Kidney epithelial cell (primary cell): ENCODE results near the gene TMPRSS7. TPM values are rescaled to one million over a fixed set of nuclear protein-coding genes. Genes with fewer than 3 reads are reported as not detected.
A peak's percentile ranks its signal among the peaks of the same experiment; 100 is the strongest.

Source experiments
- DNase-seq: peaks from one replicate; pipeline ENCODE4 v3.0.0-alpha.2; 2010; ENCODE audit warnings: low read depth
- H3K27me3 ChIP-seq: 2 replicates; pipeline ENCODE4 v1.6.0; 2011; ENCODE audit warnings: low read length; ENCODE audit not compliant: control insufficient read depth, insufficient read depth
- H3K36me3 ChIP-seq: 2 replicates; pipeline ENCODE4 v1.5.1; 2011; ENCODE audit warnings: low read length; ENCODE audit not compliant: control insufficient read depth, insufficient read depth
- H3K4me3 ChIP-seq: 2 replicates; pipeline ENCODE4 v1.5.1; 2011; ENCODE audit warnings: low read depth, mild to moderate bottlenecking, control low read depth, low read length
- total RNA-seq: library from RNA; depleted of rRNA; stranded (reverse); fragments of >200 nt; gene quantifications from 2 replicates; pipeline ENCODE4 v1.2.3, GENCODE V29; 2015
- TF ChIP-seq, protein P1 (sequence below): IDR thresholded peaks from 2 replicates; pipeline ENCODE4 v1.5.1; 2011; ENCODE audit warnings: mild to moderate bottlenecking, moderate library complexity, low read length, control low read depth, inconsistent platforms; ENCODE audit not compliant: insufficient read depth, poor library complexity, severe bottlenecking

Gene TMPRSS7, protein sequence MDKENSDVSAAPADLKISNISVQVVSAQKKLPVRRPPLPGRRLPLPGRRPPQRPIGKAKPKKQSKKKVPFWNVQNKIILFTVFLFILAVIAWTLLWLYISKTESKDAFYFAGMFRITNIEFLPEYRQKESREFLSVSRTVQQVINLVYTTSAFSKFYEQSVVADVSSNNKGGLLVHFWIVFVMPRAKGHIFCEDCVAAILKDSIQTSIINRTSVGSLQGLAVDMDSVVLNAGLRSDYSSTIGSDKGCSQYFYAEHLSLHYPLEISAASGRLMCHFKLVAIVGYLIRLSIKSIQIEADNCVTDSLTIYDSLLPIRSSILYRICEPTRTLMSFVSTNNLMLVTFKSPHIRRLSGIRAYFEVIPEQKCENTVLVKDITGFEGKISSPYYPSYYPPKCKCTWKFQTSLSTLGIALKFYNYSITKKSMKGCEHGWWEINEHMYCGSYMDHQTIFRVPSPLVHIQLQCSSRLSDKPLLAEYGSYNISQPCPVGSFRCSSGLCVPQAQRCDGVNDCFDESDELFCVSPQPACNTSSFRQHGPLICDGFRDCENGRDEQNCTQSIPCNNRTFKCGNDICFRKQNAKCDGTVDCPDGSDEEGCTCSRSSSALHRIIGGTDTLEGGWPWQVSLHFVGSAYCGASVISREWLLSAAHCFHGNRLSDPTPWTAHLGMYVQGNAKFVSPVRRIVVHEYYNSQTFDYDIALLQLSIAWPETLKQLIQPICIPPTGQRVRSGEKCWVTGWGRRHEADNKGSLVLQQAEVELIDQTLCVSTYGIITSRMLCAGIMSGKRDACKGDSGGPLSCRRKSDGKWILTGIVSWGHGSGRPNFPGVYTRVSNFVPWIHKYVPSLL
- total RNA-seq = not detected in 2 replicates

DNA sequence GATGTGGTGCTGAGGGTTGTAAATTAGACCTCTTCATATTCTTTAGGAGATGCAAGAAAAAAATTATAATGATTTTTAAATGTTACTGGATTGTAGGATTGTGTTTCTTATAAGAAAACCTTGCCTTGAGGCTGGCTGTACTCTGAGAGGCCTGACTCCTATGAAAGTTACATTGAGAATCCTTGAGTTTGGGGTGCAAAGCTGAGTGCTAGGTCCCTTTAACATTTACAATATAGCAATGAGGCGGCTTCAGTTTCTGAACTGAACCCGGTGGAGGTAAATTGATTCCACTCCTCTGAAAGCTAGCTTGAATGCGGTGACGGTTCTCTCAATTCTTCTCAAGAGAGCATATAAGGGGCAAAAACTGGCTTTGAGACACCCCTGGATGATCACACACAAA is at the start of gene TMPRSS7:
TMPRSS7 (plus strand) TSS at position 301 of the 400 bp plus-strand sequence. CDS start 110 bp downstream, outside the sequence.
- H3K4me3 ChIP-seq = no peak within 1 kb of the TSS

DNA sequence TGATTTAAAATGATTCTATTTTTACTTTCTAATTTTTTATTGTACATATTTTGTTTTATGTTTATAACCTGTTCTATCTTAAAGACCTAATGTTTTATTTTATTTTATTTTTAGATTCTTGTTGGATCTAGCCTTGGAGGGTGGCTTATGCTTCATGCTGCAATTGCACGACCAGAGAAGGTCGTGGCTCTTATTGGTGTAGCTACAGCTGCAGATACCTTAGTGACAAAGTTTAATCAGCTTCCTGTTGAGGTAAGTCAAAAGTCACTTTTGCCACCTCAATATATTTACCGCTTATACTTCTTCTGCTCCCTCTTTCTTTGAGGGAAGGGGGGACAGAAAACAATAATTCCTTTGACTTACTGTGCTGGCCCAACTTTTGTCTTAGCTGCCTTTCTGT is 47.7 kb upstream of the TMPRSS7 start:
- Histone ChIP-seq H3K36me3 (peaks cover 3% of the 10 kb centered on the region), H3K4me3 (no peak overlapping the region), H3K27me3 (no peaks in the 10 kb centered on the region)
- TF ChIP-seq, protein P1, sequence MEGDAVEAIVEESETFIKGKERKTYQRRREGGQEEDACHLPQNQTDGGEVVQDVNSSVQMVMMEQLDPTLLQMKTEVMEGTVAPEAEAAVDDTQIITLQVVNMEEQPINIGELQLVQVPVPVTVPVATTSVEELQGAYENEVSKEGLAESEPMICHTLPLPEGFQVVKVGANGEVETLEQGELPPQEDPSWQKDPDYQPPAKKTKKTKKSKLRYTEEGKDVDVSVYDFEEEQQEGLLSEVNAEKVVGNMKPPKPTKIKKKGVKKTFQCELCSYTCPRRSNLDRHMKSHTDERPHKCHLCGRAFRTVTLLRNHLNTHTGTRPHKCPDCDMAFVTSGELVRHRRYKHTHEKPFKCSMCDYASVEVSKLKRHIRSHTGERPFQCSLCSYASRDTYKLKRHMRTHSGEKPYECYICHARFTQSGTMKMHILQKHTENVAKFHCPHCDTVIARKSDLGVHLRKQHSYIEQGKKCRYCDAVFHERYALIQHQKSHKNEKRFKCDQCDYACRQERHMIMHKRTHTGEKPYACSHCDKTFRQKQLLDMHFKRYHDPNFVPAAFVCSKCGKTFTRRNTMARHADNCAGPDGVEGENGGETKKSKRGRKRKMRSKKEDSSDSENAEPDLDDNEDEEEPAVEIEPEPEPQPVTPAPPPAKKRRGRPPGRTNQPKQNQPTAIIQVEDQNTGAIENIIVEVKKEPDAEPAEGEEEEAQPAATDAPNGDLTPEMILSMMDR = no peak
- DNase-seq = no peak

More for the DNA sequence above, at the start of gene TMPRSS7:
- TF ChIP-seq, protein P1 = no peak
- Histone ChIP-seq H3K27me3 (no peaks in the 10 kb centered on the region), H3K36me3 (no peaks in the 10 kb centered on the region)
- no peak for DNase-seq

DNA sequence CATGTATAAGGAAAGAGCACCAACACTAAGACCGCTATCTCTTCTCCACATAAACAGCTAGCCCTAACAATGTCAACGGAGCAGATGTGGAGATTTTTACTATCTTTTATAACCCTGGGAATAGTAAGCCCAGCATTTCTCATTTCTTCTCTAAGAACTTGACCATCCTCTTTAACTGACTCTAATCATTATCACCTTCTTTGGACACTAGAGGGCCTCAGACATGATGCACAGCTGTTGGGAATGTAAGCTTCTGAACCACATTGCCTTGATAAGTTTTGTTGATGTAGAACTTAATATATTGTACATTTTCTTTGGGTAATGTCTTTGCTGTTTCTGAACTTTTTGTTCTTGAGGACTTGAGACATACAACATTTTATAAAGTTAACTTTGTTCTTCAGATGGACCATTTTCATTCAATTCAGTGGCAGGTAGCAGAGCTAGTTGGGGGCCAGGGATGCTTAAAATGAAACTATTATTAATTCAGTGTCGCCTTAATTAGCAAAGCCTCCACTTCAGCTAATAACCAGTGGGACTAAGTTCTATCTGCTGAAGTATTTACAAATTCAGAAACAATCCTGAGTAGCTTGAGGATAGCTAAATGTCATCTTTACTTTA is 45.4 kb upstream of the TMPRSS7 start:
- H3K4me3 ChIP-seq = no peak overlapping the region
- no peaks in the 10 kb centered on the region for H3K27me3 ChIP-seq
- peaks cover 3% of the 10 kb centered on the region for H3K36me3 ChIP-seq
- TF ChIP-seq, protein P1 = peak; percentile 74
- no peak for DNase-seq

DNA sequence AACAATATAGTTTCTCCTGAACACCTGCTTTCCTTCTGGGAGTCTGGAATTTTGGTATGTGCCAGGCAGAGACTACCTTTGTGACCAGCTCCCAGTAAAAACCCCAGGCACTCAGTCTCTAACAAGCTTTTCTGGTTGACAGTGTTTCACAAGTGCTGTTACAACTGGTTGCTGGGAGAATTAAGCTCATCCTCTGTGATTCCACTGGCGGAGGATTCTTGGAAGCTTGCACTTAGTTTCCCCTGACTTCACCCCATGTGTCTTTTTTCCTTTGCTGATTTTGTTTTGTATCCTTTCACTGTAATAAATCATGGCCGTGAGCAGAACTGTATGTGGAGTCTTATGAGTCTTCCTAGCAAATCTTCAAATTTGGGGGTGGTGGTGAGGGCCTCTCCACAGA is 41.5 kb upstream of the TMPRSS7 start:
- Histone ChIP-seq H3K4me3 (no peak overlapping the region), H3K36me3 (peaks cover 1% of the 10 kb centered on the region), H3K27me3 (no peaks in the 10 kb centered on the region)
- TF ChIP-seq, protein P1 = no peak
- DNase-seq = no peak

DNA sequence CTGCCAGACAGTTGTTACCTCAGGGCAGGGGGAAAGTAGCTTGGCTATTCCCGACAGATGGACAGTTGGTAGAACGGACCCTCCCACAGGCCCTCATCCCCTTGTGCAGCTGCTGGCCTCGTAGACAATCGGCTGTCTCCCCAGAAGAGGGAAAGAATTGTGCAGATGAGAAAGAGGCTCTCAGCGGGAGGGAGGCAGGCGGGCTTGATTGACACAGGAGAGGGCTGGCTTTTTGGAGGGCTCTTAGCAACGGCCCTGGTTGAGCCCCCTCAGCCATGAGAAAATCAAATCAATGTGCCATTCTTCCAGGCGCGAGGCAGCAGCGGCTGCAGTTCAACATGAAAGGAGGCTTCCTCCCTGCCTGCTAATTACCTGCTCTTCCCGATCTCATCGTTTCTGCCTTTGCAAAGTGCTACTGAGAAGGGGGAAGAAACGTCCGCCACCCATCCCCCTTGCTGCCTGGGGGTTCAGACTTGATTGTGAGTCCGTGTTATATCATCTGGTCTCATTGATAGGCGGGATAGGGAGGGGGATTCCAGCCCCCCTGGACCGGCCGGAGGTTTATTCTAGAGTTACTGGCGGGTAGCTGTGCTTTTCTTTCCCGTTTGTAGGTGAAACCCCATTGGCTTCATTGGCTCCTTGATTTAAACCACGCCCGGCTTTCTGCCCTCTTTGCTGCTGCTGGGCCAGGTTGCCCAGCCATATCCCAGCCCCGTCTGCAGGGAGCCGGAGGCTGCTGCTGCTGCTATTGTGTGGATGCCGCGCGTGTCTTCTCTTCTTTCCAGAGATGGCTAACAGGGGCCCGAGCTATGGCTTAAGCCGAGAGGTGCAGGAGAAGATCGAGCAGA is 35.7 kb upstream of the TMPRSS7 start, which contains the start of gene TAGLN3:
TAGLN3 (plus strand) TSS at position 287 of the 848 bp plus-strand sequence; CDS start at position 788, 501 bp downstream.
- TF ChIP-seq, protein P1 = no peak
- Histone ChIP-seq H3K27me3 (no peaks in the 10 kb centered on the region), H3K36me3 (no peaks in the 10 kb centered on the region), H3K4me3 (peak within 1 kb of the TSS; percentile 52)
- DNase-seq = no peak
